Cardiac fibroblast (primary cell): ENCODE measurements around the gene UBLCP1.
"Not testable (repeated sequence)": the region's sequence is repeated elsewhere in the genome, so short reads cannot be mapped to it uniquely, and the experiment has no call there.

Source experiments
- DNase-seq, 2 donors: peaks; one replicate each; pipeline versions ENCODE4 v3.0.0 to v3.0.0-alpha.2; 2010; ENCODE audit warnings: low read depth in 2 of 2
- H3K4me3 ChIP-seq, 2 donors: replicated peaks in 1 of 2; 1 replicate in 1 of 2; 2 replicates in 1 of 2; pipeline ENCODE4 v1.5.1; 2011; ENCODE audit warnings: low read depth in 2 of 2, low read length in 2 of 2, mild to moderate bottlenecking in 2 of 2, moderate library complexity in 1 of 2
- CTCF ChIP-seq: IDR thresholded peaks from one replicate; pipeline ENCODE4 v1.5.1; 2011; ENCODE audit warnings: low read depth, mild to moderate bottlenecking, low read length, inconsistent platforms

The UBLCP1 gene

DNA sequence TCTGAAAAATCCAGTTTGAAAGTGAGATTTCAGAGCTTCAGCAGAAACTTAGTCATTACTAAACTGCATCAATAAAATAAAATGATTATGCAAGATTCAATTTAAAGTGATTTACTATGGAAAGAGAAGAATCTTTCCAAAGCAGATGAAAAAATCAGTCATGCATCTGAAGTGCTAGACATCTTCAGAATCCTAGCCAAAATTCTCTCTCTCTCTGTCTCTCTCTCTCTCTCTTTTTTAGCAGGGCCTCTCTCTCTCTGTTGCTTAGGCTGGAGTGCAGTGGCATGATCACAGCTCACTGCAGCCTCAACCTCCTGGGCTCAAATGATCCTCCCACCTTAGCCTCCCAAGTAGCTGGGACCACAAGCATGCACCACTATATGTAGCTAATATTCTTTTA lies 18.2 kb upstream of the UBLCP1 start:
- TF ChIP-seq CTCF = no peak
- no peak for DNase-seq
- no peak overlapping the region for H3K4me3 ChIP-seq

- no peak overlapping the region for H3K4me3 ChIP-seq
- DNase-seq = no peak
- no peak for TF ChIP-seq CTCF
These were observed 13.9 kb upstream of the UBLCP1 start for GRCh38 chr5:159249158-159249557.

DNA sequence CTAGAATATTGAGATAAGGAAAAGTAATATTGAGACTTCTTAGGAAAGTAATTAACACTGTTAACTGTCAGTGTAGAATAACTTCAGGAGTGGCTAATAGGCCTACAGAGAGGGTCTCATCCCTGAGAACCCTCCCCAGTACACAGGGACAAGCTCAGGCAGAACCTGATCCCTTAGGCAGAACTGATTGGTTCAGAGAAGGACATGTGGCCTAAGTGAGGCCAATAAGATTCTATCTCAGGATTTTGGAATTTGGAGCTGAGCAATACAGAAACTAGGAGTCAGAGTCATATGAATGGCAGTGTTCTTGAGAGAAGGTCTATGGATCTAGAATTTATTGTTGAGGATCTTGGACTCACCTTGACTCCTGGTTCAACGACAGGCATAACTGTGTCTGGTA lies 10.9 kb upstream of the UBLCP1 start:
- H3K4me3 ChIP-seq = no peak overlapping the region
- DNase-seq = no peak
- no peak for TF ChIP-seq CTCF

DNA sequence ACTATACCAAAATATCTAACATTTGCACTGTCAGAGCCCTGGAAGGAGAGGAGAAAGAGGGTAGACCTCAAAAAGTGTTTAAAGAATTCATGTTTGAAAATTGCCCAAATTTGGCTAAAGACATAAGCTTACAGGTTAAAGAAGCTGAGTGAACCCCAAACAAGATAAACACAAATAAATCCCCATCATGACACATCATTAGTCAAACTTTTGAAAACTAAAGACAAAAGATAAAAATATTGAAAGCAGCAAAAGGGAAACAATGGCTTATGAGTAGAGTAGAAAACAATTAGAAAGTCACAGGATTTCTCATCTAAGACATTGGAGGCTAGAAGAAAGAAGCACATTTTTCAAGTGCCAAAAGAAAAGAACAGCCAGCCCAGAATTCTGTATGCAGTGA lies 6.1 kb upstream of the UBLCP1 start:
- H3K4me3 ChIP-seq = no peak overlapping the region
- DNase-seq = peak in 1 of 2 donors; percentile 35
- TF ChIP-seq CTCF = no peak

DNA sequence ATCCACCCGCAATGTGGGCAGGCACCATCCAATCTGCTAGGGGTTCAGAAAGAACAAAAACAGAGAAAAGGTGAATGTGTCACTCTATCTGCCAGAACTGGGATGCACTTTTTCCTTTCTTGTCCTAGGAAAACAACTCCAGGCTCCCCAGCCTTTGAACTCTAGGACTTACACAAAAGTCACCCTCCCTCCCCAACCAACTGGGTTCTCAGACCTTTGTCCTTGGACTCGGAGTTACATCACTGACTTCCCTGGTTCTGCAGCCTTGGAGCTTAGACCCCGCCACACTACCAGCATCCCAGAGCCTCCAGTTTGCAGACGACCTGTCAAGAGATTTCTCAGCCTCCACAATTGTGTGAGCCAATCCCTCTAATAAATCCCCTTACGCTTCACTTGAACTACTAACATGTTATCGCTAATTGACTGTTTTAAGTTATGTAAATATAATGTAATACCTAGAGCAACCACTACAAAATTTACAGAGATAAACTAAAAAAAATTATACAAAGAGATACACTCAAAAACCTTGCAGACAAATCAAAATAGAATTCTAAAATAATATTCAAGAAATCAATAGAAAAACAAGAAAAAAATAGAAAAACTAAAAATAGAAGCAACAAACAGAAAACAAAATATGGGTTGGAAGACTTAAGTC lies 5.3 kb upstream of the UBLCP1 start:
- no peak for DNase-seq
- no peak overlapping the region for H3K4me3 ChIP-seq
- no peak for TF ChIP-seq CTCF

DNA sequence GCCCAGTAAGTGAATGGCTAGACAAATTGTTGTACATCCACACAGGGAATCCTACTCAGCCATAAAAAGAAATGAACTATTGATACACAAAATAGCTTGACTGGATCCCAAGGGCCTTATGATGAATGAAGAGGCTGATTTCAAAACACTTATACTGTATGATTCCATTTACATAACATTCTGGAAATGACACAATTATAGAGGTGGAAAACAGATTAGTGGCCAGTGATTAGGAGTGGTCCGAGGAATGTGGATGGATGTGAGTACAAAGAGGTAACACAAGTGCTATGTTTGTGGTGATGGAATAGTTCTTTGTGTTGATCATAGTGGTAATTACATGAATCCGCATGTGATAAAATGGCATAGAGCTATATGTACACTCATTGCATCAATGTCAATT lies 4.7 kb upstream of the UBLCP1 start:
- no peak overlapping the region for H3K4me3 ChIP-seq
- no peak for DNase-seq
- TF ChIP-seq CTCF = no peak

- DNase-seq, H3K4me3 ChIP-seq: not testable (repeated sequence)
These were observed 2.9 kb upstream of the UBLCP1 start for GRCh38 chr5:159260212-159260611.
